IPS-18a (cell line): ENCODE data around the gene PRDM16.
"Not testable (repeated sequence)": the region's sequence is repeated elsewhere in the genome, so short reads cannot be mapped to it uniquely, and the experiment has no call there.

Source experiments
- H3K27ac ChIP-seq: one replicate; pipeline ENCODE4 v1.5.1; 2013; ENCODE audit warnings: low read length
- H3K27me3 ChIP-seq: one replicate; pipeline ENCODE4 v1.6.1; 2013; ENCODE audit warnings: mild to moderate bottlenecking, low read length; ENCODE audit not compliant: control insufficient read depth, insufficient read depth
- H3K36me3 ChIP-seq: one replicate; pipeline ENCODE4 v1.6.1; 2013; ENCODE audit warnings: low read depth, low read length; ENCODE audit not compliant: control insufficient read depth
- H3K4me1 ChIP-seq: one replicate; pipeline ENCODE4 v1.6.1; 2013; ENCODE audit warnings: low read depth, low read length; ENCODE audit not compliant: control insufficient read depth
- H3K4me3 ChIP-seq: one replicate; pipeline ENCODE4 v1.5.1; 2013; ENCODE audit warnings: low read length
- H3K9ac ChIP-seq: one replicate; pipeline ENCODE4 v1.6.1; 2013; ENCODE audit warnings: mild to moderate bottlenecking, low read length, moderate library complexity
- H3K9me3 ChIP-seq: one replicate; pipeline ENCODE4 v1.6.1; 2013; ENCODE audit warnings: low read depth, low read length; ENCODE audit not compliant: control insufficient read depth

Gene PRDM16

DNA sequence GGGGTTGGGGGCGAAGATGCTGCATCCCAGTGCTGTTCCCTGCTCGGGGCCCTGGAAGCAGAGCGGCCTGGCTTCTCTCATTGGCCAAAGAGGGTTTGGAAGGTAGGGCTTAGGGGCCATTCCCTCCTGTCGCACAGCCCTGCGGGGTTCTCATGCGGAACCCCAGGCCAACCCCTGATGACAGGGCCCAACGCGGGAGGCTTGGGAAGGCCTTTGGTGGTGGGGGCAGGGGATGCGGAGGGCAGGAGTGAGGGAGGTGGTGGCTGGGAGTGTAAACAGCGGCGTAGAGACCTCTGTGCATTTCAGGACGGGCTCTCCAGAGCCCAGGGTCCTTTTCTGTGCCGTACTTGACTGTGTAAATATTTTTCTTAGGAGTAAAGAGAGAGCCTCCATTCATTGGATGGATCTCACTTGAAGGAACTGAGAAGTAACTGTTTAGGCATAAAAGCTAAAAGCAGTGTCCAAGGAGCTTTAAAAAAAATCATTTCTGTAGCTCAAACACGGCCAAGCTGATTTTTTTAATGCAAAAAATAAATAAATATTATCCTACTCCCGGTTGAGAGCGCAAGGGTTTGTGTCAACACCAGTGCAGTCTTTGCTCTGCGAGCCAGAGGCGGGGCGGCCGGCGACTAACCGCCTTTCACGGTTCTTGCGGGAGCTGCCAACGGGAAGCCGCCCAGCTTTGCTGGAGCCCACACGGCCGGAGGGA, 169.1 kb downstream of the PRDM16 start:
- Histone ChIP-seq H3K27ac (no peak overlapping the region), H3K4me3 (no peak overlapping the region), H3K9ac (no peak overlapping the region), H3K9me3 (no peaks in the 10 kb centered on the region), H3K4me1 (no peaks in the 10 kb centered on the region), H3K27me3 (no peaks in the 10 kb centered on the region), H3K36me3 (no peaks in the 10 kb centered on the region)

DNA sequence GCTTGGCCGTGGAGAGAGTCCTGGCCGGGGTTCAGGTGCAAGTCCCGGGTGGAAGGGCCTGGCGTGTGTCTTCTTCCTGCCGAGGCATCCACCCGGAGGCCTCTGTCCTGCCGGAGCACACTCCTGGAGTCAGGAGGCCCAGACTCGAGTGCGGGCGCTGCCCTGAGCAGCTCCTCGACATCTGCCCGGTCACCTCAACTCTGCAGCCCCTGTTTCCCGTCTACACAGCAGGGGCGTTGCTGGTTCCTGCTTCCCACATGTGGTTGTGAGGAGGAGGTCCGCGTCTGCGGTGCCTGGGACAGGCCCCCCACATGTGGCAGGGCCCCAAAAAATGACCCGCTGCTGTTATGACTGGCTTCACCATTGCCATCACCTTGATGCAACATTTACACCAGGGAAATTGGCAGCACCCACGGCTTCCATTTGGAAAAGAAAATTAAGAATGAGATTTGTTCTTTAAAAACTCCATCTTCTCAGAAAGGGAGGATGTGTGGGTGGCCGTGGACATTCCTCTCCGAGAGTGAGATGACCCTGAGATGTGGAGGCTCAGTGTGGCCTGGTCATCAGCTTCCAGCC, 169.8 kb downstream of the PRDM16 start:
- H3K4me1 ChIP-seq = no peaks in the 10 kb centered on the region
- no peaks in the 10 kb centered on the region for H3K36me3 ChIP-seq
- no peak overlapping the region for H3K27ac ChIP-seq
- no peak overlapping the region for H3K9ac ChIP-seq
- H3K9me3 ChIP-seq = no peaks in the 10 kb centered on the region
- H3K4me3 ChIP-seq = no peak overlapping the region
- H3K27me3 ChIP-seq = no peaks in the 10 kb centered on the region

DNA sequence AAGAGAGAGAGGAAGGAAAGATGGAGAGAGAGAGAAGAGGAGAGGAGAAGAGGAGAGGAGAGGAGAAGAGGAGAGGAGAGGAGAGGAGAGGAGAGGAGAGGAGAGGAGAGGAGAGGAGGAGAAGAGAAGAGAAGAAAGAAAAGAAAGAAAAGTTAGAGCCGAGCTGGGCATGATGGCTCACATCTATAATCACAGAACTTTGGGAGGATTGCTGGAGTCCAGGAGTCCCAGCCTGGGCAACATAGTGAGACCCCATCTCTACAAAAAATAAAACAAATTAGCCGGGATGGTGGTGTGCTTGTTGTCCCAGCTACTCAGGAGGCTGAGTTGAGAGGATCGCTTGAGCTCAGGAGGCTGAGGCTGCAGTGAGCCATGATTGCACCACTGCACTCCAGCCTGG, 171.0 kb downstream of the PRDM16 start:
- H3K4me3 ChIP-seq = not testable (repeated sequence)

DNA sequence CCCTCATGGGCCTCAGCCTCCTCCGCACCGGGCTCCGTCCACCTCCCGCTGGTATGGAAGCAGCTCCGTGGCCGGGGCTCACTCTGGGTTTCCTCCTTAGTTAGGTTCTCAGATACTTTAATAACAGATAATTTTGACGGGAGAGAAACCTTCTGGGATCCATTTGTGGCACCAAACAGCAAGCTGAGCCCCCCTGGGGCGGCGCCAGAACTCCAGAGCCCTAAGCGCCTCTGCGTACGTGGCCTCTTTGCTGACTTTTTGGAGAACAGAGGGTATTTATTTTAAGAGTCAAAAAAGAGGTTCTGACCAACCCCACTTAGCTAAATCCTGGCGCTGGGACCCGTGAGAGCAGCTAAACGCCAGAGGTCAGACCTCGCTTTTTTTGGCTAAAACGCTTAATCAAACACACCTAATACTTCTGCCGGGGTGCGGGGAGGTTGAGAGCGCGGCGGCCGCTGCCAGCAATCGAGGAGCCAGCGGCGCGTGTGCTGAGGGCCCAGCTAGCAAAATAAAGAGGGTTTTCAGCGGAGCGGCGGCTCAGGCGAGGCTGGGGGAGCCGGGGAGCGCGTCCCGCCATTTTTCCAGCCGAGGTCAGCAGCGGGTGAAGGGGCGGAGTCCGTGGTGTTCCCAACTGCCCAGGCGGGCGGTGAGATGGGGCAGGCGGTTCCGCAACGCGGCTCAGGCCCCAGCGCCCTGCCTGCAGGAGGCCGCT, 171.7 kb downstream of the PRDM16 start:
- H3K4me3 ChIP-seq = no peak overlapping the region
- no peaks in the 10 kb centered on the region for H3K9me3 ChIP-seq
- no peaks in the 10 kb centered on the region for H3K36me3 ChIP-seq
- no peak overlapping the region for H3K9ac ChIP-seq
- H3K27me3 ChIP-seq = no peaks in the 10 kb centered on the region
- no peak overlapping the region for H3K27ac ChIP-seq
- H3K4me1 ChIP-seq = no peaks in the 10 kb centered on the region

More for the DNA sequence above, 171.0 kb downstream of the PRDM16 start:
- not testable (repeated sequence) for H3K27me3 ChIP-seq, H3K9ac ChIP-seq, H3K9me3 ChIP-seq, H3K4me1 ChIP-seq, H3K36me3 ChIP-seq, H3K27ac ChIP-seq

DNA sequence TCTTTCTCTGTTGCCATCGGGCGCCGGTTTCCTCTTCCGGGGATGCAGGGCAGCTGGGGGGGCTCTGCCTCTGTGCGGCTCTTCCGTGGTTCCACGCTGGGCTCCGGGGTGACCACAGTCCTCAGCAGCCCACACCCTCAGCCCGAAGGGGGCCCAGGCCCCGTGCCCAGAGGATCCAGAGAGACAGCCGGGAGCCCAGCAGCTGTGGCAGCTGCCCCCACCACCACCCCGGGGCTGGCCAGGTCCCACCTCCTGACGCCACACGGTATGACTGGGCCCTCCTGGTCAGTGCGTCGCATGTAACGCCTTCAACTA, 172.2 kb downstream of the PRDM16 start:
- no peaks in the 10 kb centered on the region for H3K27me3 ChIP-seq
- H3K36me3 ChIP-seq = no peaks in the 10 kb centered on the region
- no peaks in the 10 kb centered on the region for H3K9me3 ChIP-seq
- no peak overlapping the region for H3K27ac ChIP-seq
- no peaks in the 10 kb centered on the region for H3K4me1 ChIP-seq
- H3K4me3 ChIP-seq = no peak overlapping the region
- H3K9ac ChIP-seq = no peak overlapping the region

DNA sequence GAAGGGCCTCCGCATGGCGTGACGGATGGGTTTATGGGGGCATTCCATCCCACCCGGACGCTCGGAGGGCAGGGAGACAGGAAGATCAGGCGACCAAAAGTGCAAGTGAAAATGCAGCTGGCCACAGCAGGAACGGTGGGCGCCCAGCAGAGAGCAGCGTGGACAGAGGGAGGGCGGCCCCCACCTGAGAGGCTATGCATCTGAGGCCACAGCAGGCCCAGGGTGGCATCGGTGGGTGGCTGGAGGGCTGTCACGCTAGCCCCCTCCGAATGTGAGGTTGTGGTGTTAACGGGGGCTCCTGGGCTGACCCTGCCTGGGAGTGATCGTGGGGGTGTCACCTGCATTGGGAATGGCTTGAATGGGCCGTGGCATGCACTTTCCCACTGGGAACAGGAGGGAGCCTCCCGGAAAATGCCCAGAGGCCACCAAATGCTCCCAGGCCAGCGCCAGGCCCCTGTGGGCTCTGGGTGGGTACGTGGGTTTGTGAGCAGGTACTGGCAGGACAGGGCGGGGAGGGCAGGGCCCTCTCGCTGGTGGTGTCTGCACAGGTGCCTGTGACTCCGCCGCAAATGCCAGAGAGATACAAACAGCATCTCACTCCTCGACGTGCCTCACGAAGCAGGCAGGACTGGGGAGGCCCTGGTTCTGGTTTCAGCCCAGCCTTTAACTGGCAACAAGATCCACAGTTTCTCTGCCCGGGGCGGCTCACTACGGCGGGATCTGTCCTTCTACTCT, 172.8 kb downstream of the PRDM16 start:
- H3K36me3 ChIP-seq = no peaks in the 10 kb centered on the region
- no peak overlapping the region for H3K4me3 ChIP-seq
- no peaks in the 10 kb centered on the region for H3K9me3 ChIP-seq
- no peak overlapping the region for H3K9ac ChIP-seq
- no peaks in the 10 kb centered on the region for H3K4me1 ChIP-seq
- H3K27ac ChIP-seq = no peak overlapping the region
- H3K27me3 ChIP-seq = no peaks in the 10 kb centered on the region

DNA sequence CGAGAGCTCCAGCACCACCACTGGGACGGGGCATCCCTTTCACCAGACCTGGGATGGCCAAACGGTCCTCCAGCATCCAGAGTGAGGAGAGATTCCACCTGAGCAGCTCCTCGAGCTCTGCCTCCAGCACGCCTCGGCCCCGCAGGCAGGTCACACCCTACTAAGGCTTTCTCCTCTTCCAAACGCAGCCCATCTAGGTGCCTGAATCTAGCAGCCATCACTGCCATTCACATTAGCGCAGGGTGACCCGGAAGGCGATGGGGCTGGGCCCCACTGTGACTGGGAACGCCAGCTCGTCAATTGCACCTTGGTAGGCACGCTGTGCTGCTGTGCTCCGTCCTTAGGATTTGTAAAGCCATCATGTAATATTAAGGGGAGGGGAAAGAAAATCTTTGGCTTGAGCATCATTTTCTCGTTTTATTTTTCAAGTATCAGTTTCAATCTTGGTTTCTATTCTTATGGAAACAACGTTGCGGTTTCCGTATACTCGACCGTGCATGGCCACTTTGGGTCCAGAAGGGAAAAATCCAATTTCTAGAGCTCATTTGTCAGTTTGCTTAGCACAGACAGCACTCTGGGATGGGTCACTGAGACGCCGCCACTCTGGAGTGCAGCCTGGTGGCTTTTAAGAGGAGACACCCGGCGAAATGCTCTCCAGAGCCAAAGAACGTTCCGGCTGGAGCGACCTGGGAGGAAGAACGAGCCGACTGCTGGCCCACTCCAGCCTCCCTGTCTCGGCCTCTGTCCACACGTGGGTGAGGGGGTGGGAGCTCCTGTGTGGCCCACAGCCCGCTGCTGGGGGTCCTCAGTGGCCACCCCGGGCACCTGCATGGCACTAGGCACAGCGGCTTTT, 173.6 kb downstream of the PRDM16 start:
- Histone ChIP-seq H3K27ac (no peak overlapping the region), H3K9me3 (no peaks in the 10 kb centered on the region), H3K4me3 (no peak overlapping the region), H3K9ac (no peak overlapping the region), H3K4me1 (no peaks in the 10 kb centered on the region), H3K27me3 (no peaks in the 10 kb centered on the region), H3K36me3 (no peaks in the 10 kb centered on the region)

DNA sequence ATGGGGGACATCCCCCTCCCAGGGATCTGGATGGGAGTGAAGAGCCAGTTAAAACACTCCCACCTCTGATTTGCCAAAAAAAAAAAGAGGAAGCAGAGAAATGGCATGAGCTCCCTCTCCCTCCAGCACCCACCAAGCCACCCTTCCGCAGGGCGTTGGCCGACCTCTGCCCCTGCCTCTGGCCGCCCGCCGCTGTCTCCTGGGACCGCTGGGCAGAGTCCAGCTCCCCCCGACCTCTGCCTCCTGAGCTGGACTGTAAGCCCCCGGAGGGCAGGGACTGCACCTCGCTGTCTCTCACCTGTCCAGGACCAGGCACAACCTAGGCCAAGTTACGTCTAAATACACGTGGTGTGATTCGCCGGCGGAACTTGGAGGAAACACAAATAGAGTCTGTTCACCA, 174.3 kb downstream of the PRDM16 start:
- no peaks in the 10 kb centered on the region for H3K4me1 ChIP-seq
- no peaks in the 10 kb centered on the region for H3K27me3 ChIP-seq
- H3K27ac ChIP-seq = no peak overlapping the region

DNA sequence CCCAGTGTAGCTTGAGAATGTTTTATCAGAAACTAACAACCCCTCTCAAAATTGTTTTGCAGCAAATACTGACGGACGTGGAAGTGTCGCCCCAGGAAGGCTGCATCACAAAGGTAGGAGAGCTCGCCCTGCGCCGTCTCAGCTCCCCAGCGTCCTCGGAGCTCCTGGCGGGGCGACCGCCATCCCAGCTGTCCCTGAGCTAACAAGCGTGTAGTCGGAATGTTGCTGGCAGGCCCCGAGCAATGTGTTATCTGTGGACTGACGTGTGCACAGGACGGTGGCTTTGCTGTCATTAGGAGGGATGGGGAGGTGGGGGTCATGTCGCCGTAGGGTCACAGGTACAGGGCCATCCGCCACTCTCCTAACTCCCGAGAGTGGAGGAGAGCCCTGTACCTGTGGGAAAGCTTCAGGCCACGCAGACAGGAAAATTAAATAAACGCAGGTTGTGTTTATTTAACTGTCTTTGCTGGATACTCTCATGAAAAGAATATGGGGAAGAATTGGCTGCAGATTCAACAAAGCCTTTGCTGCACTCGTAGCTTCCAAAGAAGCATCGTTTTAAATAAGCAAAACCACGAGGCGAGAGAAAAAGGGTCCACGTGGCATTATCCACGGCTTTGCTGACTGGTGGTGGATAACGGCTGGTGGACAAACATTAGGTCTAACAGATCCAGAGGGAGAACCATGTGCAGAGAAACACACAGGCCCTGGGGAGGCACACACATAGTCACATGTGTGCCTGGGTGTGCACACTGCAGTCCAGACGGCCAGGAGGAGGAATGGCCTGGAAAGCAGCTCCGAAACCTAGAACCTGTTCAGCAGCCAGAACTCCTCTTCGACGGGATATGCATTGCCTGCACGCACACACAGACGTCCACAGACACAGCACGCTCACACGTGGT, 175.3 kb downstream of the PRDM16 start:
- Histone ChIP-seq H3K36me3 (no peaks in the 10 kb centered on the region), H3K4me1 (no peaks in the 10 kb centered on the region), H3K27me3 (no peaks in the 10 kb centered on the region), H3K9me3 (no peaks in the 10 kb centered on the region), H3K9ac (no peak overlapping the region), H3K4me3 (no peak overlapping the region), H3K27ac (no peak overlapping the region)

More for the DNA sequence above, 174.3 kb downstream of the PRDM16 start:
- H3K36me3 ChIP-seq = no peaks in the 10 kb centered on the region
- no peak overlapping the region for H3K9ac ChIP-seq
- H3K9me3 ChIP-seq = no peaks in the 10 kb centered on the region
- H3K4me3 ChIP-seq = no peak overlapping the region

DNA sequence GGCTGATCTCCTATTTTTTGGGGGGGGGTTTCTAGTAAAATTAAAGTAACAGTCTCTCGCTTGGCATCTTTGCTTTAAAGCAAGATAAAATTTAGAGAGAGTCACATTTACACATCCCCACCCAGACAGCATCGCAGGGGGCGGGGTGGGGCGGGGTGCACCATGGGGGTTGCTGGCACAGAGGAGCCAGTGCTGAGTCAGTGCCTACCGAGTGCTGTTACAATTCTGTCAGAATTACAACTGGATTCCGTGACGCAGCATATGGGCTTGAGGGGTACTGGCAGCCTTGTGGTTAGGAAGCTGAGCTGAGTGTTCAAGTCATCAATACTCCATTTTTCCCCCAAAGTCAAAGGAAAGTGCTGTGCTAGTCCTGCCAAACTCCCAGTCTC, 175.9 kb downstream of the PRDM16 start:
- H3K9me3 ChIP-seq = no peaks in the 10 kb centered on the region
- no peaks in the 10 kb centered on the region for H3K4me1 ChIP-seq
- no peaks in the 10 kb centered on the region for H3K27me3 ChIP-seq
- H3K27ac ChIP-seq = no peak overlapping the region
- no peaks in the 10 kb centered on the region for H3K36me3 ChIP-seq
- H3K4me3 ChIP-seq = no peak overlapping the region
- H3K9ac ChIP-seq = no peak overlapping the region
